IPS DF 4.7 (cell line): ENCODE data around the gene MAPK9.
"Not testable (repeated sequence)": the region's sequence is repeated elsewhere in the genome, so short reads cannot be mapped to it uniquely, and the experiment has no call there.

ENCODE experiments used
- DNase-seq: peaks from one replicate; pipeline ENCODE4 v3.0.0-alpha.2; 2013; ENCODE audit warnings: low spot score; ENCODE audit errors: extremely low read depth

MAPK9 gene

DNA sequence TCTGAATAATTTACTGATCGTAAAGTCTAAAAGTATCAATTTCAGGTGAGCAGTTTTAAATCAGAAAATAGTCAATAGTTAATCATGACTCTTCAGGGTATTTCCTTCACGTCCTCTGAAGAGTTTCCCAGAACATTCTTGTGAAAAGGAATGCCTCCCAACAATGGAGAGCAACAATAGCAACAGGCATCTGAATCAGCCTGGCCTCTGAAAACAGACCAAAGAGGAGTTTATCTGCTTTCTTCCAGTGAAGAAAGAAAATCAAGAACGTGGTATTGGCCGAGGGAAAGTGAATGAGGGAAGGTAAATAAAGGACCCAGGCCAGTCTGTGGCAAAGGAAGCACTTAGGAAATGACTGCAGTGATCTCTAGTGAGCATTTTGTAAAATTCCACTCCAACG lies 56.8 kb downstream of the MAPK9 start:
- DNase-seq: no peak

DNA sequence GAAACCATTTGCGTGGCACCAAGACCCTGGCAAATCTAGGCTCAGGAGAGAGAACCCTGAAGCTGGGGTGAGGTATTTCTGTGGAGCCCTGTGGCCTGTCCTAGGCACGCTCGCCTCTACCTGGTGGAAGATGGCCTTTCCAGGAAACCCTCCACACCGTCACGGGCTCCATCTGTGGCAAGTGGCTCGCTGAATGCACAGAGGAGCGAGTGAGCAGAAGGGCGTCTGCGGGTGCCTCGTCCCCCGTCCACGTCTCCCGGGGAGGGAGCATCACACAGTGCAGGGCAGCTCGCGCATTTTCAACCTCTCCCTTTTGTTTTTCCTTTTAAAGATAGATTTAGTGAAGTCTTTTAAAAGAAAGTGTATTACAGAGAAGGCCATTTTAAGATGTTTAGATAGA lies 57.6 kb downstream of the MAPK9 start:
- no peak for DNase-seq

DNA sequence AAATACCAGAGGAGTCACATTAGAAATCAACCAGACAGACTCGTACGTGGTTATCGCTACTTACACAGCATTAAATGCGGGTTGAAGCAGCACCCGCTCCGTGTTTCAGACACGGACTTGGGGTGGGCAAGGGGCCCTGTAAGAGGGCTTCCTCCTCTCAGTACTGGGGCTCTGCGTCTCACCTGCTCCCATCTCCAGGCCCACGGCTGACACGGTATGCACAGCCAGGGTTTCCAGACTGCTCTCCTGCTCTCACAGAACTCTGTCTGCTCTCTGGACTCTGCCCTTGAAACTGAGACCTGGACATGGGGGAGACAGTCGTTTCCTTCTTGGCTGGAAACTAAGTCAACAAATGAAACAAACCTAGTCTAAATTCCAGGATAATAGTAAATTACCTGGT lies 58.2 kb downstream of the MAPK9 start:
- no peak for DNase-seq

DNA sequence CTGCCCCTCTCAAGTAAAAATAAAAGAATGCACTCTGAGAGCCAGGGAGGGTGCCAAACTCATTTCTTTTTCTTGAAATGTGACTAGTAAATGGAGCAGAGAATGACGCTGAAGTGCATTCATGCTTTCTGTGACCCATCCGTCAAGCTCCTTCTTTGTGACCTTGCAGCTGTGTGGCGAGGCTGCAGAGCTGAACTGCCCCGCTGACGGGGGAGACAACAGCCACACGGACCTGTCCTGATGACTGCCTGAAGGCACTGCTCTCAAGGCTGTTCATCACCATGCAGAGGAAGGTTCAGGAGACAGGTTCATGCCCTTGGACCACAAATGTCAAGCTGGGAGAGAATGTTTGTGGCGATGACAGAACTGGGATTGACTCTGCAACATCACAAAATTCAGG lies 61.9 kb downstream of the MAPK9 start:
- no peak for DNase-seq

DNA sequence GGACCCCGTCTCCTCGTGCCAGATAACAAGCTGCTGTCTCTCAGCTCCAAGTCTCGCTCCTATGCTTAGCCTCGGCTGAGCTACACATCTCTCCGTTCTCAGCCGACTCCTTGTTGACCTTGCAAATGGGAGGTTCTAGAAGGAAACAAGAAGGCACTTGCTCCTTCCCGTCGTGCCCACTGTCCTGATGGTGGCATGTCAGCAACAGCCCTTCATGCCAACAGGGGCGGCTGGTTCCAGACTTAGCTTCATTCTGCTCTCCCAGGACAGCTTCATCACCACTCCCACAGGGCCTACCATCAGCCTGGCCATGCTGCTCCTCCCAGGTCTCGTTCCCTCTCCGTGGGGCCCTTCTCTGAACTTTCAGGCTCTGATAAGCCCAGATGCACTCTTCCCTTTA lies 69.8 kb downstream of the MAPK9 start:
- no peak for DNase-seq

DNA sequence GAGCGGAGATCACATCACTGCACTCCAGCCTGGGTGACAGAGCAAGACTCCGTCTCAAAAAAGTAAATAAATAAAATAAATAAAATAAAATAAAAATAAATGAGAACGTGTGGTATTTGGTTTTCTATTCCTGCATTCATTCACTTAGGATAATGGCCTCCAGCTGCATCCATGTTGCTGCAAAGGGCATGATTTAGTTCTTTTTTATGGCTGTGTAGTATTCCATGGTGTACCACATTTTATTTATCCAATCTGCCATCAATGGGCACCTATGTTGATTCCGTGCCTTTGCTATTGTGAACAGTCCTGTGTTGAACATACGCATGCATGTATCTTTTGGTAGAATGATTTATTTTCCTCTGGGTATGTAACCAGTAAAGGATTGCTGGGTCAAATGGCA lies 74.1 kb downstream of the MAPK9 start:
- DNase-seq: no peak

DNA sequence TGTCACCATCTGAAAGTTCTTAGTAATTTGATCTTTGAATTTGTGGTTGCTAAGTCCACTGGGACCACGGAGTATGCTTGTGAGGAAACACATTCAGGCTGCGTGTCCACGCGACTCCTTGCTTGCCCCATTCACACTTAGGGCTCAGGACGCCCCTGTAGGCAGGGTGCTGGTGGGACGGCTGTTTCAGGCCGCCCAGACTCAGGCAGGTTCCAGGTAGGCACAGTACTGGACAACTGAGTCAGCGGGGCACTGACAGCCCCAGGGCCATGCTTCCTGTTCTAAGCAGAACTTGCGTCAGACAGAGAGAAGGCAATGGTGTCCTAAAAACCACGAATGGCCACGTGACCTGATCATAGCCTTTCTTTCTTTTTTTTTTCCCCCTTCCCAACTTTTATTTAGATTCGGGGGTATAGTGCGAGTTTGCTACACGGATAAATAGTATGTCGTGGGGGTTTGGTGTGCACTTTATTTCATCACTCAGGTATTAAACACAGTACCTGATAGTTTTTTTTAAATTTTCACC lies 75.2 kb downstream of the MAPK9 start:
- DNase-seq: no peak

DNA sequence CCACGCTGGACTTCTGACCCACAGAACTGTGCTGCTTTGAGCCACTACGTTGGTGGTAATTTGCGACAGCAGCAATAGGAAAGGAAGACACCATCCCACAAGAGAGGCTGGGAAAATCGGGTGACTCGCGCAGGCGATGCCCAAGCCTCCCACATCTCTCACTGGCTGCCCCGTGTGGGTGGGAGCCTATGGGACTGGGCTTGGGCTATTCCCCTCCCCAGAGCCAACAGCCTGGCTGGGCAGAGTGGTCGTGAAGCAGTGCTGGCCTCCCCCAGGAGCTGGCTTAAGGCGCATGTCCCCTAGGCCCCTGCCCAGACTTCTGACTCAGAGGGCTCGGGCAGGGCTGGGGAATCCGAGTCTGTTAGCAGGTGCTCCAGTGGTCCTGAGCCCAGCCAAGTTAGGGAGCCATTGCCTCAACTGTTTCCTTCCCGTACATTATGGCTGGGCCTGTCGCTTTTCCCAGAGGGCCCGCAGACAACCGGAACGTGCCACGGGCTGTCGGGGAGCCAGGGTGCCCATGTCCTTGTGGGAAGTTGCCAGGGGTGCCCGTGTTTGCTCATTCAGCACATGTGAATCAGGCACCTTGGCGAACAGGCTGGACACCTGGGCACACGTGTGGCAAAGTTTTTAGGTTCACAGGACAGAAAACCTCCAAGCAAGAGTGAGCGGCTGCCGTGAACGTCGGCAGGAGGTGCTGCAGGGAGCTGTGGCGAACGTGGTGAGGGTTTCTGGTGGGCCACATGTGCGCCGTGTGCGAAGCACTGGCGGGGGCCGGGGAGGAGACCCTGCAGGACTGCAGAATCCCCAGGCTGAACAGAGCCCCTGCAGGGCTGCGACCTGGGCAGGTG lies 75.9 kb downstream of the MAPK9 start:
- DNase-seq: no peak

DNA sequence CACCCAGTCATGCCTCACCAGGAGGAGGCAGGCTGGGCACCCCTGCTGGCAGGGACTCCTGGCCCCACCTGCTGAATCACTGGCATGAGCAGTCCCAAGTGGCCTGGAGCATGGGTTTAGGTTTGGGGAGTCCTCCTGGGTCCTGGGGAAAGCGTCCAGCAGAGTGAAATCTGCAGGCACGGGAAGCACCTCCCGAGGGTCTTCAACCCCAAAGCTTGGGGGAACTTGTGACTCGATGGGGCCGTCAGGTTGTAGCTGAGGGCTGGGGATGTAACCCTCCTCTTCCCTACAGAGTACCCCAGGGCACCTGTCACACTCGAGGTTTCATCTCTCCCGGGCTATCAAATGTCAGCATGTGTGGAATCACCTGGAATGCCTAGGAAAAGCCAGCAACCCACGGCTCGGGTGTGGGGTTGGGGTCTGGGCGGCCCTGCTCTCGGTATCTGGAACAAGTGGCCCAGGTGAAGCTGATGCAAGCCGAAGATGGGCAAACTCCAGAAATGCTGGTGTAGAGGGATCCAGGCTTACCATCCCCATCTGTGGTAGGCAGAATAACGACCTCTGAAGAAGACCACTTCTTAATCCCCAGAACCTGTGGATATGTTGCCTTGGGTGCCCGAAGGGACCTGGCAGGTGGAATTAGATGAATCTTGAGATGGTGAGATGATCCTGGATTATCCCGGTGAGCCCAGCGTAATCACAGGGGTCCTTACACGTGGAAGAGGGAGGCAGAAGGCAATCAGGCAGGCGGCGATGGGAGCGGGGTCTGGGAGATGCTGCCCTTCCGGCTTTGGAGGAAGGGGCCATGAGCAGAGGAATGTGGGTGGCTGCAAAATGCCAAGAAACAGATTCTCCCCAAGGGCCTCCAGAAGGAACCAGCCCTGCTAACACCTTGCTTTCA lies 76.8 kb downstream of the MAPK9 start:
- no peak for DNase-seq

DNA sequence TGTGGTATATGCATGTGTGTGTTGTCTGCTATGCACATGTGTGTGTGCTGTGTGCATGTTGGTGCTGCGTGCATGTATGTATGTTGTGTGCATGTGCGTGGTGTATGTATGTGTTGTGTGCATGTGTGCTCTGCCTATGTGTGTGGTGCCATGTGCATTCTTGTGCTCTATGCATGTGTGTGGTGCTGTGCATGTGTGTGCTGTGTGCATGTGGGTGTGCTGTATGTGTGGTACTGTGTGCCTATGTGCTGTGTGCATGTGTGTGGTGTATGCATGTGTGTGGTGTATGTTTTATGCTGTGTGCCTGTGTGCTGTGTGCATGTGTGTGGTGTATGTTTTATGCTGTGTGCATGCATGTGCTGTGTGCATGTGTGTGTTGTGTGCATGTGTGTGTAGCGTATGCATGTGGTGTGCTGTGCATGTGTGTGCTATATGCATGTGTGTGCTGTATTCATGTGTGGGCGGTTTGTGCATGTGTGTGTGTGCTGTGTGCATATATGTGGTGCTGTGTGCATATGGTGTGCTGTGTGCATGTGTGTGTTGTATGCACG lies 78.2 kb downstream of the MAPK9 start:
- DNase-seq: no peak

DNA sequence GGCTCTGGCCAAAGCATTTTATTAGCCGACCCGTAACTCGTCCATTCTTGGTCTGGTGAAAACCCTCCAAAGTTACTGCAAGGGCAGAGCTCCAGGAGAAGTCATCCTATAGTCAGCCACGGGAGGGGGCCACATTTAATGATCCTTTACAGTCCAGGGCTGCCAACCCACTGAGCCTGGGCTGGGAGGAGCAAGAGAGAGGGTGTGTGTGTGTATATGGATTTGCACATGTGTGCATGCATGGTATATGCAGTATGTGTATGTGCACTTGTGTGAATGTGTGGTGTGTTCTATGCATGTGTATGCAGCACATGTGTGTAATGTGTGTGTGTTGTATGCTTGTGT lies 78.7 kb downstream of the MAPK9 start:
- DNase-seq: no peak

DNA sequence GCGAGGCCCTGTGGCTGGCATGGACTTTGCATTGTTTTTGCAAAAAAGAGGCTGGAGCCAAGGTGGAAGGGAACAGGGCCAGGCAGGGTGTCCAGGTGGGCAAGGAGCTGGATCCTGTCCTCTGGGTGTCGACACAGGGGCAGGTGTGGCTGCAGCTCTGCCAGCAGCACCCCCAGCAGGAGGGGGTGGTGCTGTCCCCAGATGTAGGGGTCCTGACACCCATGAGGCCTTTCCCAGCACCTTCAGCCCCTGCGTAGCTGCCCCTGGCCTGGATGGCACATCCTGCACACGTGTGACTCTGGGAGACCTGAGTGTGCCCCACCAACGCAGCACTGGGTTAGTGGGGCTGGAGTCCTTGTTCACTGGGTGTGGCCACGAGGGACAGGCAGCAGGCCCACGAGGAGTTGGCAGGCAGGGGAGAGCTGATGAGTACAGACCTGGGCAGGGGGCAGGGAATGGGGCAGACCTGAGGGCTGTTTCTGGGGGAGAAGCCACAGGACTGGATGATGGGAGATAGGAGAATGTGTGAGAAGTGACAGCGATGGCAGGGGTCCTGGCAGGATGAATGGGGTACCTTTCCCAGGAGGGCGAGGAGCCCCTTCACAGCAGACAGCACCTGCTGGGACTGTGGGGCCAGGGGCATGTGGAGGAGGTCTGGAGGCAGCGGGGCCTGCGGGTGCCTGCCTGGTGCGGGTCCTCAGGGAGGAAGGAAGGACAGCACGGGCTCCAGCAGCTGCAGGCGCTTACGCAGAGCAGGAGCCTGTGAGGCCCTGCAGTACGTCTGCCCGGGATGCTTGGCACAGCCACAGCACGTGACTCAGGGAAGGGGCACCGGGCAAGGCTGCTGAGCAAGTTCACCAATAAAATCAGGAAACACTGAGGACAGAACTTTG lies 79.3 kb downstream of the MAPK9 start:
- DNase-seq: no peak

DNA sequence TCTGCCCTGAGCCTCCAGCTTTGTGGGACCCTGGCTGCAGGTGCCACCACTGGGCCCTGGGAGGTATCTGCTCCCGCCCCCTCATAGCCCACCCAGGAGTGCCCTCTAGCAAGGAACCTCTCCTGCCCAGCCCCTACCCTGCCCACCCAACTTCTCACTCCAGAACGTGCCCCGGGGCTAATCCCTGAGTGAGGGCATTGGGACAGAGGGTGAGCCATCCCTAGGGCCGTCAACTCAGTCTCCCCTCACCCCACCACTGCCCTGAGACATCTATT lies 80.2 kb downstream of the MAPK9 start:
- no peak for DNase-seq

DNA sequence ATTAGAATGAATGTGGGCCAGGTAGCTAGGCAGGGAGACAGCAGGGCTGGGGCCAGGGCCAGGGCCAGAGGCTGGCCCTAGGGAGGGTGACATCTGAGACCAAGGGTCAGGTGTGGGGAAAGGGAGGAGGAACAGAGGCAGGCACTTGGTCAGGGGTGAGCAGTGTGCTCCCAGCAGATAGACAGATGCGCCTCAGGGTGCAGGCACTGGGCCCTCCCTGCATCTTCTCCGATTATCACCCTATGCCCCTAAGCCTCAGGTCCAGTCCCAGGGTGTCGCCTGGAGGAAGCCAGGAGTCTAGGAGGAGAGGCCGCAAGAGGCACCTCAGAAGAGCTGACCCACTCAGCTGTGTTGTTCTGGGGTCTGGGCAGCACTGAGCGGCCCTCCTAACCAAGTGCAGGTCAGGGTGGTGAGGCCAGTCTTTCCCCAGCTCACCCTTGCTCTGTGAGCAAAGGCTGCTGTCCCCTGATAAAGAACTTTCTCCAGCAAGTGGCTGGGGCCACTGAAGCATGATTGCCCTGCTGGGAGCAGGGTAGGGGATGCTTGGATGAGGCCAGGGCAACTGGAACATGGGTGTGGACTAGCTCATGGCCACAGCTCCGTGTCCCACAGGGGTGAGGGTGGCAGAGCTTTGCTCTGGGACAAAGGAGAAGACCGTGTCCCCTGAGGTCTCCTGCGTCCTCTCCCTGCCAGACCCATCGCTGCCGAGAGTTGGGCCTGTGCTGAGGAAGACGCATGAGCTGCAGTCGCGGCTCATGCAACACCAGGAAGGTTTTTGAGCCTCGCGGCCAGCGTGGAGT lies 80.7 kb downstream of the MAPK9 start:
- no peak for DNase-seq

DNA sequence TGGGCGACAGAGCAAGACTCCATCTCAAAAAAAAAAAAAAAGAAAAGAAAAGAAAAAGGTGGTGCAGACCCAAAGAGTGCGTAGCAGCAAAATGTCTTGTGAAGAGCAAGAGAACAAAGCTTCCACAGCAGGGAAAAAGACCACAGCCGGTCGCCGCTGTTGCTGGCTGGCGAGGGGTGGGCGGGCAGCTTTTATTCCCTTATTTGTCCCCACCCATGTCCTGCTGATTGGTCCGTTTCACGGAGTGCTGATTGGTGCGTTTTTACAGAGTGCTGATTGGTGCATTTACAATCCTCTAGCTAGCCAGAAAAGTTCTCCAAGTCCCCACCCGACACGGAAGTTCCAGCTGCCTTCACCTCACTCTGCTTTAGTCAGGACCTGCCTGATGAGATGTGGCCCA lies 81.8 kb downstream of the MAPK9 start:
- not testable (repeated sequence) for DNase-seq

DNA sequence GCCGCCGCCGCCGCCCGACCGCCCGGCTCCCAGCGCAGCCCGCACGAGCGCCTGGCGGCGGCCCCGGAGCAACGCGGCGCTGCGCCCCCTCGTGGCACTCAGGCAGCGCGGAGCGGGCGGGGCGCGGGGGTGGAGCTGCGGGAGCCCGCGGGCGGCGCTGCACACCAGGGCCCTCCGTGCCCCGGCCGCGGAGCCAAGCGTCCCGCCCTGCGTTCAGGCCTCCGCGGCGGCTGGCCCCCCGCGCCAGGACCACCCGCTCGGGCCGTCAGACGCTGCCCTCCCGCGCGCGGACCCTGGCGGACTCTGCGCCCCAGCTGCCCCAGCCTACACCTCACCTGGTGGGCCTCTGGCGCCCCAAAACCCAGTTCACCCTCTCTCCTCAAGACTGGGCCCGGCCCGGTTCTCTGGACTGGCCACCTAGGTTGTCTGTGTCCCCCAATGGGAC lies 82.7 kb downstream of the MAPK9 start, which contains the start of gene RASGEF1C:
RASGEF1C (minus strand) TSS at position 75 of the 445 bp plus-strand sequence. CDS start 71,159 bp downstream, outside the sequence.
- no peak for DNase-seq

DNA sequence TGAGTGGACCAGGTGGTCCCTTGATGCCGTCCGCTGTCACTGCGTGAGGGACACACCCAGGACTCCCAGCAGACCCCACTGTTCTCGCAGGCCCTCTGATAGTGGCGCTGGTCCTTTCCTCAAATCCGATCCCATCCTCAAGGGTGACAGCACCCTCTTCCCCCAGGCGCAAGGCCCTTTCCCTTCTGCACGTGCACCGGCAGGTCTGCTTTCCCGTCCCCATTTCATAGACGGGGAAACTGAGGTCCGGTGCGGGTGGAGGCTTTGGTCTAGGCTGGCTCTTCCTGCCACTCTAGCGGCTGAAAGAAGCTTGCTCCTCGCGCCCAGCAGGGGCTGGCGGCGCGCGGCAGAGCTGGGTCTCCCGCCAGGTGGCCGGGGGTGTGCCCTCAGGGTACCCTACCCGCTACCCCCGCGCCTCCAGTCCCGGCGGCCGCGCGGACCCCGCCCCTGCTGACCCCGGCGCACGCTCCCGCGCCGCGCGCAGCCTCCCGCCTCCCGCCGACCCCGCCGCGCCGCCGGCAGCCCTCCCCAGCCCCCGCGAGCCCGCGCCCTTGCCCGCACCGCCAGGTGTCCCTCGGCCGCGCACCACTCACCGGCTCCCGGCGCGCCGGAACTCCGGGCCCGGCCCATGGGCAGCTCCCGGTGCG lies 83.3 kb downstream of the MAPK9 start:
- no peak for DNase-seq

DNA sequence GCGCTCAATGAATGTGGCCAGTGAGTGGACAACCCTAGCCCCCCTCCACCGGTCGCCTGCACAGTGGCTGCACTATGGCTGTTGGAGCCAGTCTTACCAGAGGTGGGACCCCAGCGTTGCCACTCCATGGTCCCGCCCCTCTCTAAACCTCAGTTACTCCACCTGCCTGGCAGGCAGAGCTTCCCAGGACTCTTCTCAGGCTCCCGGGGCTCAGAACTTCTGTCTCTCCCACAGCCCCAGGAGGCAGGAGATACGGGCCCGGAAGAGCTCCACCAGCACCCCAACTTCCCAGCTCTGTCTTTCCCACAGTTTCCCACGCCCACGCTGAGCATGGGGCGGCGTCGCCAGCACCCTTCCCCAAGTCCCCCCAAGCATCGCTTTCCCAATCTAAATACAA lies 83.8 kb downstream of the MAPK9 start:
- DNase-seq: no peak

DNA sequence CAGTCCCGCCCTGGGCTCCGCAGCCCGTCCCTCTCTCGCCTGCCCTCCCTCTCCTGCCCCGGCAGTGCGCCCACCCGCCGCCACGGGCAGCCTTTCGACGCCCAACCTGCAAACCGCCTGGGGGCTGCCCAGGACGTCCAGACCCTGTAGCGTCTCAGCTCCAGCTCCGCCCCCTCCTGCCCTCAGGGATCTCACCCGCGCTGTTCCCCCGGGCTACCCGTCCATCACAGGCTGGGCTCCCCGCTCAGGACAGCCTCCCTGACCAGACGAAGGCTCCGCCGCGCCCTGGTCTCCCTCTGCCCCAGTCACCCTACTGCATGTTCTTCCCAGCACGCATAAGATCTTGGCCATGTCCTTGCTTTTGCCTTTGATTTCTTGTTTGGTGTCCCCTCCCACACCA lies 84.3 kb downstream of the MAPK9 start:
- no peak for DNase-seq

DNA sequence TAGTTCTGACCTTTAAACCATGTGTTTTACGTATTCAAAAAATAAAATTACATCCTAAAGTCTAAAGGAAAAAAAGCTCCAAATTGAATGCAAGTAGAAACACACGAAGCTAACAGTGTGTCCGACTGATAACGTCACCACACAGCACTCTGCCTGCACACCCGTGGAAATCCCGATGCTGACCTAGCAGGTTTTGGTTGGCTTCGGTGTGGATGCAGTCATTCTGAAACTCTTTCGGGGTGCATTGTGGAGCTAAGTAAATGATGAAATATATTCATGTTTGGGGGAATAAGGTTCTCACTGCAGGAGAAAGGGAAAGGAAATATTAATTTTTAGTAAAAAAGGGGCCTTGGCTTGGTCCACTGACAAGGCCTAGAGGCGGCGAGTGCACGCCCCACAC lies 84.9 kb downstream of the MAPK9 start:
- no peak for DNase-seq
